ENCODE results near the gene RUFY1.

Gene RUFY1

DNA sequence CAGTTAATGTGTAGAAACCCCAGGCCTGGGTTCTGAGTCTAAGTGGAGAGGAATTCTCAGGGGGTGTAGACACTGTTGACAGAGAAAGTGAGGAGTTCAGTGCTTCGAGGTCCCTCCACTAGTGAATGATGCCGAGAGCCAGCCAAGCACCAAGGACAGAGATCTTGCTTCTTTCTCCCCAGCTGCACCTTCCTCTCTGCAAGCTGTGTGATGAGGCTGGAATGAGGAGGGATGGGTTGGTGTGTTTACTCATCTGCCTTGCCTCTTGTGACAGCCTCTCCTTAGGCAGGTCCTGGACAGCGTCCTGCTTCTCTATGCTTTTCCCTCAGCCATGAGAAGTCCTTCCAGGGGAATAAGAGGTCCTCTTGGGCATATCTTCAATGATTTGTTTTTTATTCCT lies 37.8 kb downstream of the RUFY1 start:
- ChIA-PET POLR2A (interaction anchor here (0.7 kb wide), 1 partner anchor 93 kb away, joined by 3 read pairs; no protein-coding TSS in a partner anchor), CTCF (interaction anchor here (2.4 kb wide), 1 partner anchor 13 kb away, joined by 9 read pairs; no protein-coding TSS in a partner anchor)
- H3K4me3 ChIP-seq (ENCODE audit: low read depth, low read length), result no peak overlapping the region
- no peak for DNase-seq (ENCODE audit: low read depth, low spot score)
- TF ChIP-seq, protein P1, sequence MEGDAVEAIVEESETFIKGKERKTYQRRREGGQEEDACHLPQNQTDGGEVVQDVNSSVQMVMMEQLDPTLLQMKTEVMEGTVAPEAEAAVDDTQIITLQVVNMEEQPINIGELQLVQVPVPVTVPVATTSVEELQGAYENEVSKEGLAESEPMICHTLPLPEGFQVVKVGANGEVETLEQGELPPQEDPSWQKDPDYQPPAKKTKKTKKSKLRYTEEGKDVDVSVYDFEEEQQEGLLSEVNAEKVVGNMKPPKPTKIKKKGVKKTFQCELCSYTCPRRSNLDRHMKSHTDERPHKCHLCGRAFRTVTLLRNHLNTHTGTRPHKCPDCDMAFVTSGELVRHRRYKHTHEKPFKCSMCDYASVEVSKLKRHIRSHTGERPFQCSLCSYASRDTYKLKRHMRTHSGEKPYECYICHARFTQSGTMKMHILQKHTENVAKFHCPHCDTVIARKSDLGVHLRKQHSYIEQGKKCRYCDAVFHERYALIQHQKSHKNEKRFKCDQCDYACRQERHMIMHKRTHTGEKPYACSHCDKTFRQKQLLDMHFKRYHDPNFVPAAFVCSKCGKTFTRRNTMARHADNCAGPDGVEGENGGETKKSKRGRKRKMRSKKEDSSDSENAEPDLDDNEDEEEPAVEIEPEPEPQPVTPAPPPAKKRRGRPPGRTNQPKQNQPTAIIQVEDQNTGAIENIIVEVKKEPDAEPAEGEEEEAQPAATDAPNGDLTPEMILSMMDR (IDR thresholded peaks at IDR 0.05; ENCODE audit: insufficient read depth, low read length, missing control alignments), result no peak

DNA sequence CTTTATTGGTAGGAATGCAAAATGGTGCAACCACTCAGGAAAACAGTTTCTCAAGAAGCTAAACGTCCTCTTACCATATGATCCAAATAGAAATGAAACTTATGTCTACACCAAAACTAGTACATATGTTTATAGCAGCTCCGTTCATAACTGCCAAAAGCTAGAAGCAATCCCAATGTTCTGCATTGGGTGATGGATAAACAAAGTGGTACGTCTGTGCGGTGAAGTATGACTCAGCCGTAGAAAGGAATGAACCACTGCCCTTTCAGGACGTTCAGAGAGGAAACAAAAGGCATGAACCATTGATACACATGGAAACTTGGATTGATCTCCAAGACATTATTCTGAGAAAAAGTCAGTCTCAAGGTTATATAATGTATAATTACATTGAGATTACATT lies 45.6 kb downstream of the RUFY1 start:
- POLR2A ChIA-PET, result interaction anchor here (0.6 kb wide), 1 partner anchor 26 kb away, joined by 4 read pairs; no protein-coding TSS in a partner anchor
- CTCF ChIA-PET, result interaction anchor here (0.7 to 1.3 kb wide), 3 partner anchors 9 to 429 kb away, joined by 3 to 4 read pairs (median 4); no protein-coding TSS in a partner anchor
- H3K4me3 ChIP-seq (ENCODE audit: low read depth, low read length), result no peak overlapping the region
- no peak for DNase-seq (ENCODE audit: low read depth, low spot score)
- TF ChIP-seq, protein P1 (IDR thresholded peaks at IDR 0.05; ENCODE audit: insufficient read depth, low read length, missing control alignments), result no peak

DNA sequence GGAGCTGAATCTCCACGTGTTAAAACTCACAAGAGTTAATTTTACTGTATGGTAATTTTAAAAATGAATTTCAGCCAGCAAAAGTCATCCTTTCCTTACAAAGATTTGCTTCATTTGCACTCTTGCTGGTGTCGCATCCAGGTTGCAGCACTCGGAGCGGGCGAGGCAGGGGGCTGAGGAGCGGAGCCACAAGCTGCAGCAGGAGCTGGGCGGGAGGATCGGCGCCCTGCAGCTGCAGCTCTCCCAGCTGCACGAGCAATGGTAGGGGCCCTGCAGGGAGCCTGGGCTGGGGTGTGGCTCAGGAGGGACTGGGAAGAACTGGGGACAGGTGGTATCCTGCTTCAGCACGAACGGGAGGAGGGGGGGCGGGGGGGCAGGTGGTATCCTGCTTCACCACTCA lies 46.1 kb downstream of the RUFY1 start:
- H3K4me3 ChIP-seq (ENCODE audit: low read depth, low read length), result no peak overlapping the region
- ChIA-PET POLR2A (interaction anchor here (0.6 kb wide), 1 partner anchor 25 kb away, joined by 4 read pairs; no protein-coding TSS in a partner anchor), CTCF (interaction anchor here (0.7 to 1.3 kb wide), 2 partner anchors 10 kb away, joined by 4 read pairs; no protein-coding TSS in a partner anchor)
- DNase-seq (ENCODE audit: low read depth, low spot score), result no peak
- TF ChIP-seq, protein P1 (IDR thresholded peaks at IDR 0.05; ENCODE audit: insufficient read depth, low read length, missing control alignments), result no peak

DNA sequence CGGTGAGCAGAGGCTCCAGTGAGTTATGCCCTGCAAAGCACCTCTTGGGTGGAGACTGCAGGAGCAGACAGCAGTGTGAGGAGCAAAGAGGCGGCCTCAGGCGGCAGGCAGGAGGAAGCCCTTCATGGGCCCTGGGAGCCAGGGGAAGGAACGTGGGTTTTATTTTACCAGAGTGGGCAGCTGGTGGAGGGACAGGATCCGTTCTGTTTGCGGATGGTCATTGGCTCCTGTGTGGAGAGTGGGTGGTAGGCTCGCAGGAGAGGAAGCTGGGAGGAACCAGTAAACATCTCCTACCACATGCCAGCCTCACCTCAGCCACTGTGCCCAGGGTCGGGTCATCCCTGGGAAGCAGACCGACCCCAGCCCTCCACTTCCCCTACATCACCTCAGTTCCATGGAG lies 48.7 kb downstream of the RUFY1 start:
- POLR2A ChIA-PET, result no interaction called here
- TF ChIP-seq, protein P1 (IDR thresholded peaks at IDR 0.05; ENCODE audit: insufficient read depth, low read length, missing control alignments), result no peak
- CTCF ChIA-PET, result no interaction called here
- no peak overlapping the region for H3K4me3 ChIP-seq (ENCODE audit: low read depth, low read length)
- no peak for DNase-seq (ENCODE audit: low read depth, low spot score)

DNA sequence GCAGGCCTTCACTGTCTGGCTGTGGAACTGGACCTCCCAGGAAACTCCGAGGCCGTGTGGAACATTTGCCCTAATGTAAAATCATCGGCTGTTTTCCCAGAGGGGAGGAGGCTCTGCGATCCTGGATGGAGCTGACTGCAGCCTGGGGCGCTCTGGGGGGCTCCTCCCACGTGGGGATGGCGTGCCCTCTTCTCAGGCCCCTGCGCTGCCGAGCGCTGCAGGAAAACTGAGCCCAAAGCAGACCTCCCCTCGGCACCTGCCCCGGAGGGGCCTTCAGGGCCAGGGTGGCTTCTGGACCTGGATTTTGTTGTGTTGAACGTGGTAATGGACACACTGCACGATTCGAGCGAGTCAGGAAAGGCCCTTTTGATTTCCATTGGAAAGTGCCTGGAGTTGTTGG lies 49.2 kb downstream of the RUFY1 start:
- TF ChIP-seq, protein P1 (IDR thresholded peaks at IDR 0.05; ENCODE audit: insufficient read depth, low read length, missing control alignments), result no peak
- ChIA-PET CTCF (no interaction called here), POLR2A (no interaction called here)
- no peak overlapping the region for H3K4me3 ChIP-seq (ENCODE audit: low read depth, low read length)
- no peak for DNase-seq (ENCODE audit: low read depth, low spot score)

DNA sequence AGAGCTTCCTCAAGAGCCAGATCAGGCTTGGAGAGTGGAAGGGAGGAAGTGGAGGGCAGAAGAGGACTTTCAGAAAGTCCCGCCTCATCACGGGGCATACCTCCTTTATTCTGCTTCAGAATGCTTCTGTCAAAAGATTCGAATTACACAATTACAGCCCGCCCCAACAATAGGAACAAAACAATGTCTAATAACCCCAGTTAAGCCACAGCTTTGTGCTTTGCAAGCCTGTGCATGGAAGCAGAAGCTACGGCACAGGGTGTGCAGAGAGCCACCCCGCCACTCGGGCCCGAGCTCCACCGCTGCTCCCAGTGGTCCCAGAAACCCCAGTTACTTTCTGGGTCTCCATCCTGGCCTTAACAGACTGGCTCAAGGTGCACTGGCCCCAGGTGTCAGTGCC lies 49.6 kb downstream of the RUFY1 start:
- DNase-seq (ENCODE audit: low read depth, low spot score), result no peak
- CTCF ChIA-PET, result no interaction called here
- TF ChIP-seq, protein P1 (IDR thresholded peaks at IDR 0.05; ENCODE audit: insufficient read depth, low read length, missing control alignments), result no peak
- POLR2A ChIA-PET, result interaction anchor here (2.4 kb wide), 1 partner anchor 23 kb away, joined by 9 read pairs; the partner anchor contains the start of gene HNRNPH1
- H3K4me3 ChIP-seq (ENCODE audit: low read depth, low read length), result no peak overlapping the region

Measured in AG04449 (cell line).